Mammary epithelial cell (primary cell): Measurements from ENCODE around the gene SLIT3.
"Not testable (repeated sequence)": the region's sequence is repeated elsewhere in the genome, so short reads cannot be mapped to it uniquely, and the experiment has no call there.

Experiments used
- EZH2 ChIP-seq: IDR thresholded peaks from 2 replicates; pipeline ENCODE4 v1.6.1; 2012; ENCODE audit warnings: low read length, inconsistent platforms, borderline replicate concordance
- TF ChIP-seq, protein P1 (sequence below), 2 donors: IDR thresholded peaks in 1 of 2; conservative IDR thresholded peaks in 1 of 2; 2 replicates each; pipeline ENCODE4 v1.5.1; 2011 to 2012; ENCODE audit warnings: inconsistent platforms in 2 of 2, low read length in 2 of 2, mild to moderate bottlenecking in 2 of 2, control low read depth in 1 of 2, low read depth in 1 of 2; ENCODE audit not compliant: insufficient read depth in 1 of 2; ENCODE audit errors: extremely low read depth in 1 of 2

DNA sequence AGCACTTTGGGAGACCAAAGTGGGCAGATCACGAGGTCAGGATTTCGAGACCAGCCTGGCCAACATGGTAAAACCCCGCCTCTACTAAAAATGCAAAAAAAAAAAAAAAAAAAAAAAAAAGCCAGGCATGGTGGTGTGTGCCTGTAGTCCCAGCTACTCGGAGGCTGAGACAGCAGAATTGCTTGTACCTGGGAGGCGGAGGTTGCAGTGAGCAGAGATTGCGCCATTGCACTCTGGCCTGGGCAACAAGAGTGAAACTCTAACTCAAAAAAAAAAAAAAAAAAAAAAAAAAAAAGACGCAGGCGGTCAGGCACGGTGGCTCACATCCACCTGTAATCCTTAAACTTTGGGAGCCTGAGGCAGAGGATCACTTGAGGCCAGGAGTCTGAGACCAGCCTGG is 160.7 kb downstream of the SLIT3 start:
- TF ChIP-seq, protein P1, sequence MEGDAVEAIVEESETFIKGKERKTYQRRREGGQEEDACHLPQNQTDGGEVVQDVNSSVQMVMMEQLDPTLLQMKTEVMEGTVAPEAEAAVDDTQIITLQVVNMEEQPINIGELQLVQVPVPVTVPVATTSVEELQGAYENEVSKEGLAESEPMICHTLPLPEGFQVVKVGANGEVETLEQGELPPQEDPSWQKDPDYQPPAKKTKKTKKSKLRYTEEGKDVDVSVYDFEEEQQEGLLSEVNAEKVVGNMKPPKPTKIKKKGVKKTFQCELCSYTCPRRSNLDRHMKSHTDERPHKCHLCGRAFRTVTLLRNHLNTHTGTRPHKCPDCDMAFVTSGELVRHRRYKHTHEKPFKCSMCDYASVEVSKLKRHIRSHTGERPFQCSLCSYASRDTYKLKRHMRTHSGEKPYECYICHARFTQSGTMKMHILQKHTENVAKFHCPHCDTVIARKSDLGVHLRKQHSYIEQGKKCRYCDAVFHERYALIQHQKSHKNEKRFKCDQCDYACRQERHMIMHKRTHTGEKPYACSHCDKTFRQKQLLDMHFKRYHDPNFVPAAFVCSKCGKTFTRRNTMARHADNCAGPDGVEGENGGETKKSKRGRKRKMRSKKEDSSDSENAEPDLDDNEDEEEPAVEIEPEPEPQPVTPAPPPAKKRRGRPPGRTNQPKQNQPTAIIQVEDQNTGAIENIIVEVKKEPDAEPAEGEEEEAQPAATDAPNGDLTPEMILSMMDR (conservative IDR thresholded peaks at IDR 0.05 in 1 of 2, IDR thresholded peaks at IDR 0.05 in 1 of 2; ENCODE audit: extremely low read depth in 1 of 2, insufficient read depth in 1 of 2, low read depth in 1 of 2, low read length in 2 of 2) = not testable (repeated sequence)
- not testable (repeated sequence) for TF ChIP-seq EZH2
